Endothelial cell of umbilical vein (primary cell): ENCODE results near the gene DAP3. TPM values are rescaled to one million over a fixed set of nuclear protein-coding genes. Genes with fewer than 3 reads are reported as not detected.
"Not testable (repeated sequence)": the region's sequence is repeated elsewhere in the genome, so short reads cannot be mapped to it uniquely, and the experiment has no call there.

Experiments used
- BruUV-seq: library from RNA; stranded (reverse); fragments of 400-500 nt; replicated peaks from 2 replicates; lab custom pipeline; 2021; lab: Mats Ljungman, UMichigan
- CTCF ChIA-PET: fragments of 300-600, 350-600 bp; sonication (Branson Sonifier 250); formaldehyde crosslinking; loops from one replicate; lab custom pipeline; 2021; ENCODE audit warnings: antibody characterized with exemption, inconsistent platforms; lab: Charles Lee
- POLR2A ChIA-PET: fragments of 300-600, 350-600 bp; sonication (Branson Sonifier 250); formaldehyde crosslinking; loops from one replicate; lab custom pipeline; 2021; ENCODE audit warnings: antibody characterized with exemption, inconsistent platforms; lab: Charles Lee
- DNase-seq: peaks from one replicate; pipeline ENCODE4 v3.0.0-alpha.2; 2011; ENCODE audit warnings: low read depth, low spot score
- FAIRE-seq: peaks from 2 replicates; lab custom pipeline; 2011; peaks lifted over from hg19 to GRCh38; lab: Jason Lieb, UNC
- H2AFZ ChIP-seq: 2 replicates; pipeline ENCODE4 v1.6.0; 2012; ENCODE audit warnings: low read depth, low read length, control low read depth, inconsistent platforms
- H3K27ac ChIP-seq: 2 replicates; pipeline ENCODE4 v1.5.1; 2011; ENCODE audit warnings: low read depth, mild to moderate bottlenecking, control low read depth, low read length, moderate library complexity; ENCODE audit not compliant: insufficient read depth
- H3K27me3 ChIP-seq, 2 experiments: 2 replicates each; pipeline versions ENCODE4 v1.6.0 to v1.6.1; 2011; ENCODE audit warnings: low read length in 2 of 2, mixed read lengths in 1 of 2; ENCODE audit not compliant: control insufficient read depth in 2 of 2, insufficient read depth in 2 of 2
- H3K36me3 ChIP-seq, 2 experiments: 2 replicates in 1 of 2; 3 replicates in 1 of 2; pipeline ENCODE4 v1.5.1; 2011; ENCODE audit warnings: low read length in 2 of 2, mild to moderate bottlenecking in 1 of 2, moderate library complexity in 1 of 2; ENCODE audit not compliant: control insufficient read depth in 2 of 2, insufficient read depth in 2 of 2; ENCODE audit errors: extremely low read depth in 1 of 2
- H3K4me1 ChIP-seq: 3 replicates; pipeline ENCODE4 v1.5.1; 2011; ENCODE audit warnings: mild to moderate bottlenecking, low read length; ENCODE audit not compliant: control insufficient read depth, insufficient read depth; ENCODE audit errors: extremely low read depth
- H3K4me2 ChIP-seq: 2 replicates; pipeline ENCODE4 v1.6.1; 2011; ENCODE audit warnings: low read length, control low read depth, mixed read lengths; ENCODE audit not compliant: insufficient read depth
- H3K4me3 ChIP-seq, 3 experiments: fragments of 200-600 bp in 1 of 3; sonication (generic), shearing (Covaris generic) in 1 of 3; replicated peaks in 1 of 3; 2 replicates each; pipeline ENCODE4 v1.5.1; 2011 to 2016; ENCODE audit warnings: control low read depth in 3 of 3, low read length in 3 of 3, mild to moderate bottlenecking in 2 of 3, inconsistent platforms in 1 of 3, low read depth in 1 of 3, moderate library complexity in 1 of 3; ENCODE audit not compliant: insufficient read depth in 1 of 3
- H3K79me2 ChIP-seq: 2 replicates; pipeline ENCODE4 v1.6.0; 2012; ENCODE audit warnings: low read length, inconsistent platforms; ENCODE audit not compliant: control insufficient read depth, insufficient read depth
- H3K9ac ChIP-seq: replicated peaks from 2 replicates; pipeline ENCODE3; 2011; ENCODE audit warnings: low read length, control low read depth; ENCODE audit not compliant: insufficient read depth; ENCODE audit errors: extremely low read depth
- H3K9me1 ChIP-seq: replicated peaks from 3 replicates; pipeline ENCODE4 v1.6.0; 2011; ENCODE audit warnings: mild to moderate bottlenecking, low read length; ENCODE audit not compliant: control insufficient read depth, insufficient read depth; ENCODE audit errors: extremely low read depth
- H3K9me3 ChIP-seq: replicated peaks from 2 replicates; pipeline ENCODE4 v1.5.1; 2012; ENCODE audit warnings: low read length, inconsistent platforms; ENCODE audit not compliant: control insufficient read depth, insufficient read depth
- H4K20me1 ChIP-seq: replicated peaks from 2 replicates; pipeline ENCODE3; 2011; ENCODE audit warnings: mild to moderate bottlenecking, low read length; ENCODE audit not compliant: control insufficient read depth, insufficient read depth; ENCODE audit errors: extremely low read depth
- MAX ChIP-seq: IDR thresholded peaks from 2 replicates; pipeline ENCODE4 v1.6.1; 2011; ENCODE audit not compliant: insufficient read depth, insufficient read length
- POLR2A ChIP-seq: IDR thresholded peaks from 2 replicates; pipeline ENCODE4 v1.6.1; 2012; ENCODE audit warnings: low read depth, mild to moderate bottlenecking, control low read depth, low read length
- dilution Hi-C: fragments of 300-500 bp; cut with MboI; formaldehyde crosslinking; loops from one replicate; pipeline ENCODE4 v1.15.0; 2019; ENCODE audit warnings: low sequenced_read_pairs; ENCODE audit not compliant: extremely low pct_ligation_motif_present
- intact Hi-C: fragments of 100-400 bp; cut with micrococcal nuclease; formaldehyde crosslinking; loops from one replicate; pipeline ENCODE4 v1.10.0; 2022
- polyA plus RNA-seq, 4 experiments: library from polyadenylated mRNA; depleted of rRNA in 3 of 4; stranded (reverse) in 3 of 4; unstranded in 1 of 4; fragments of >200 nt; gene quantifications; 2 replicates each; pipeline versions ENCODE4 v1.2.1 to v1.2.3, GENCODE V29; 2011 to 2012; ENCODE audit warnings: missing spikeins in 1 of 4
- total RNA-seq: library from RNA; stranded (reverse); gene quantifications from 2 replicates; pipeline ENCODE4 v1.2.3, GENCODE V29; 2021

Gene DAP3
- total and polyA plus RNA-seq, 2 donors (not counting 3 experiments of a cell fraction or from before 2014, with no cell fraction given) = 86.5 to 104 TPM

- no peaks in the 10 kb centered on the region for H3K9me1 ChIP-seq
- ChIA-PET POLR2A (no interaction called here), CTCF (no interaction called here)
- H3K9ac ChIP-seq = no peak overlapping the region
- no peaks in the 10 kb centered on the region for H3K4me1 ChIP-seq
- intact Hi-C loops = no loop called here
- DNase-seq (no peak), FAIRE-seq (no peak)
- no peak overlapping the region for H3K4me3 ChIP-seq
- TF ChIP-seq POLR2A = peak; percentile 32
- no peak for TF ChIP-seq MAX
- no peak overlapping the region for H2AFZ ChIP-seq
- no TSS peak for BruUV-seq
- H3K79me2 ChIP-seq = no peaks in the 10 kb centered on the region
- H3K4me2 ChIP-seq = no peak overlapping the region
- no peak overlapping the region for H3K27ac ChIP-seq
- peaks cover 8 to 16% of the 10 kb centered on the region in 2 experiments for H3K36me3 ChIP-seq
- H3K9me3 ChIP-seq = no peaks in the 10 kb centered on the region
- dilution Hi-C loops = no loop called here
- H4K20me1 ChIP-seq = no peaks in the 10 kb centered on the region
- H3K27me3 ChIP-seq = peaks cover 3 to 4% of the 10 kb centered on the region in 2 experiments
These were observed 31.4 kb upstream of the DAP3 start for GRCh38 chr1:155657463-155657862.

GRCh38 chr1:155661239-155661638 is 27.7 kb upstream of the DAP3 start:
- H3K4me2 ChIP-seq, H3K27ac ChIP-seq, H3K79me2 ChIP-seq, H3K9me1 ChIP-seq, CTCF ChIA-PET, H3K27me3 ChIP-seq, dilution Hi-C loops, H3K9me3 ChIP-seq, H4K20me1 ChIP-seq, DNase-seq, H3K4me1 ChIP-seq, H2AFZ ChIP-seq, POLR2A ChIA-PET, BruUV-seq, H3K9ac ChIP-seq, intact Hi-C loops, H3K4me3 ChIP-seq: not testable (repeated sequence)
- H3K36me3 ChIP-seq = peaks cover 11 to 23% of the 10 kb centered on the region in 2 experiments
- FAIRE-seq = peak; percentile 74
